ENCODE results near the gene PDXDC1. TPM values are rescaled to one million over a fixed set of nuclear protein-coding genes. Genes with fewer than 3 reads are reported as not detected.

PDXDC1 gene
- total and polyA plus RNA-seq, 2 donors (not counting 1 experiment from before 2014, with no cell fraction given), result 48.1 to 103 TPM

DNA sequence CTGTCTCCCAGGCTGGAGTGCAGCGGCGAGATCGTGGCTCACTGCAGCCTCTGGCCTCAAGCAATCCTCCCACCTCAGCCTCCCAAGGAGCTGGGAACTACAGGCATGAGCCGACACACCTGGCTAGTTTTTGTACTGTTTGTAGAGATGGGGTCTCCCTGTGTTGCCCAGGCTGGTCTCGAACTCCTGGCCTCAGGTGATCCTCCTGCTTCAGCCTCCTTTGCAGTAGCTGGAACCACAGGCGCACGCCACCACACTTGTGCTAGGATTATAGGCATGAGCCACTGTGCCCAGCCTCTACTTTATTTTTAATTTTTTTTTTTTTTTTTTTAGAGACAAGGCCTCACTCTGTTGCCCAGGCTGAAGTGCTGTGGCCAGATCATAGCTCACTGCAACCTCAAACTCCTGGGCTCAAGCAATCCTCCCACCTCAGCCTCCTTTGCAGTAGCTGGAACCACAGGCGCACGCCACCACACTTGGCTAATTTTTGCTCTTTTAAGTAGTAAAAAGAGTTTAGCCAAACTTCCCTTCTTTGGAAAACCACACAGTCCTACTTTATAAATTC lies 76.6 kb downstream of the PDXDC1 start:
- Histone ChIP-seq H3K27me3 (replicated peaks in 1 of 4; ENCODE audit: control extremely low read depth in 1 of 4, control insufficient read depth in 3 of 4, insufficient read depth in 4 of 4, low read length in 3 of 4) (no peaks in the 10 kb centered on the region), H2AFZ (ENCODE audit: insufficient read depth, low read depth, low read length, poor library complexity, severe bottlenecking) (no peak overlapping the region), H3K9ac (ENCODE audit: low read length) (no peak overlapping the region), H3K4me1 (ENCODE audit: control insufficient read depth in 2 of 2, insufficient read depth in 2 of 2, low read length in 2 of 2) (peaks cover 13 to 18% of the 10 kb centered on the region in 2 donors), H3K27ac (ENCODE audit: low read length in 2 of 2) (no peak overlapping the region), H3K4me3 (ENCODE audit: control extremely low read depth in 1 of 5, extremely low read depth in 1 of 5, insufficient read depth in 1 of 5, low read depth in 2 of 5, low read length in 4 of 5) (no peak overlapping the region), H3K79me2 (ENCODE audit: control insufficient read depth, insufficient read depth, low read length) (peaks cover 47% of the 10 kb centered on the region), H4K20me1 (ENCODE audit: control insufficient read depth, insufficient read depth, low read length, poor library complexity, severe bottlenecking) (no peaks in the 10 kb centered on the region), H3K4me2 (replicated peaks; ENCODE audit: low read depth, low read length, poor library complexity, severe bottlenecking) (no peak overlapping the region), H3K36me3 (replicated peaks in 1 of 2; ENCODE audit: control extremely low read depth in 1 of 2, control insufficient read depth in 1 of 2, extremely low read depth in 1 of 2, insufficient read depth in 2 of 2, low read length in 1 of 2) (no peaks in the 10 kb centered on the region), H3K9me3 (ENCODE audit: control extremely low read depth in 1 of 3, control insufficient read depth in 2 of 3, insufficient read depth in 1 of 3, low read length in 2 of 3) (no peaks in the 10 kb centered on the region)
- Mint-ChIP-seq H3K27me3 (no peaks in the 10 kb centered on the region), H3K9me3 (ENCODE audit: insufficient read depth) (no peaks in the 10 kb centered on the region), H3K4me1 (peaks cover 19% of the 10 kb centered on the region), H3K27ac (no peak overlapping the region), H3K4me3 (no peak overlapping the region)
- POLR2A ChIA-PET, result no interaction called here
- CTCF ChIA-PET, result no interaction called here
- ATAC-seq (ENCODE audit: low read depth), result no peak
- DNase-seq, result no peak
- WGBS (ENCODE audit: insufficient coverage), result 96% methylated on average over 4 of the region's 9 CpGs
- TF ChIP-seq, protein P1, sequence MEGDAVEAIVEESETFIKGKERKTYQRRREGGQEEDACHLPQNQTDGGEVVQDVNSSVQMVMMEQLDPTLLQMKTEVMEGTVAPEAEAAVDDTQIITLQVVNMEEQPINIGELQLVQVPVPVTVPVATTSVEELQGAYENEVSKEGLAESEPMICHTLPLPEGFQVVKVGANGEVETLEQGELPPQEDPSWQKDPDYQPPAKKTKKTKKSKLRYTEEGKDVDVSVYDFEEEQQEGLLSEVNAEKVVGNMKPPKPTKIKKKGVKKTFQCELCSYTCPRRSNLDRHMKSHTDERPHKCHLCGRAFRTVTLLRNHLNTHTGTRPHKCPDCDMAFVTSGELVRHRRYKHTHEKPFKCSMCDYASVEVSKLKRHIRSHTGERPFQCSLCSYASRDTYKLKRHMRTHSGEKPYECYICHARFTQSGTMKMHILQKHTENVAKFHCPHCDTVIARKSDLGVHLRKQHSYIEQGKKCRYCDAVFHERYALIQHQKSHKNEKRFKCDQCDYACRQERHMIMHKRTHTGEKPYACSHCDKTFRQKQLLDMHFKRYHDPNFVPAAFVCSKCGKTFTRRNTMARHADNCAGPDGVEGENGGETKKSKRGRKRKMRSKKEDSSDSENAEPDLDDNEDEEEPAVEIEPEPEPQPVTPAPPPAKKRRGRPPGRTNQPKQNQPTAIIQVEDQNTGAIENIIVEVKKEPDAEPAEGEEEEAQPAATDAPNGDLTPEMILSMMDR (IDR thresholded peaks at IDR 0.05), result no peak
- no peak for TF ChIP-seq EZH2 (IDR thresholded peaks at IDR 0.05; ENCODE audit: borderline replicate concordance, insufficient read depth, low read depth, low read length, poor library complexity, severe bottlenecking)
- intact Hi-C loops (cut with micrococcal nuclease), result no loop called here

DNA sequence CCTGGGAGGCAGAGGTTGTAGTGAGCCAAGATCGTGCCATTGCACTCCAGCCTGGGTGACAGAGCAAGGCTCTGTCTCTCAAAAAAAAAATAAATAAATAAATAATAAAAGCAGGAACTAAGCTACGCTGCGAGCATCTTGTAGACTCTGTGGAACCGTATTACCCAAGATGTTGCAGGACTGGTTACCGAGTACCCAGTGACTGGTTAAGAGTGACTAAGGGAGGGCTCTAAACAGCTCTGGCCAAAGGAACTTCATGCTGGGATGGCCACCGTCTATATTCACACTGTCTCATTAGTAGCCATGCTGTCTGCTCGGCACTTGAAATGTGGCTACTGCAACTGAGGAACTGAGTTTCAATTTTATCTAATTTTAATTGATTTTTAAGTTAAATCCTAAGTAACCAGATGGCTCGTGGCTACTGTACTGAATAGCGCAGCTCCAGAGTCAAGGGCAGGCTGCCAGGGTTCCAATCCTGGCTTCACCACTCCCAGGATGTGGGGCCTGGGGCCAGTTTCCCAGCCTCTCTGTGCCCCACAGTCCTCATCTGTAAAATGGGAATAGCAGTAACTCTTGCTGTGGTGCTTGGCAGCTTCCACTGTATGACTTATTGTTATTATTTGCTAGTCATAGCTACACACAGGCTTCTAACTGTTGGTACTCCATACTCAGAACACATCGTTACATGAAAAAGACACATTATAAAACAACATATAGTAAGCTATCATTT lies 78.1 kb downstream of the PDXDC1 start:
- WGBS (ENCODE audit: insufficient coverage), result 89% methylated on average over 6 of the region's 10 CpGs
- H3K4me2 ChIP-seq (replicated peaks; ENCODE audit: low read depth, low read length, poor library complexity, severe bottlenecking), result no peak overlapping the region
- H3K9ac ChIP-seq (ENCODE audit: low read length), result no peak overlapping the region
- ATAC-seq (ENCODE audit: low read depth) (no peak), DNase-seq (no peak)
- ChIA-PET POLR2A (no interaction called here), CTCF (interaction anchor here (0.6 kb wide), 1 partner anchor 22 kb away, joined by 3 read pairs; no protein-coding TSS in a partner anchor)
- no peak overlapping the region for H3K4me3 Mint-ChIP-seq
- H3K9me3 ChIP-seq (ENCODE audit: control extremely low read depth in 1 of 3, control insufficient read depth in 2 of 3, insufficient read depth in 1 of 3, low read length in 2 of 3), result no peaks in the 10 kb centered on the region
- H3K27ac Mint-ChIP-seq, result no peak overlapping the region
- peaks cover 13 to 20% of the 10 kb centered on the region in 2 donors for H3K4me1 ChIP-seq (ENCODE audit: control insufficient read depth in 2 of 2, insufficient read depth in 2 of 2, low read length in 2 of 2)
- no peak for TF ChIP-seq EZH2 (IDR thresholded peaks at IDR 0.05; ENCODE audit: borderline replicate concordance, insufficient read depth, low read depth, low read length, poor library complexity, severe bottlenecking)
- TF ChIP-seq, protein P1 (IDR thresholded peaks at IDR 0.05), result no peak
- peaks cover 37% of the 10 kb centered on the region for H3K79me2 ChIP-seq (ENCODE audit: control insufficient read depth, insufficient read depth, low read length)
- no peak overlapping the region for H2AFZ ChIP-seq (ENCODE audit: insufficient read depth, low read depth, low read length, poor library complexity, severe bottlenecking)
- intact Hi-C loops (cut with micrococcal nuclease), result no loop called here
- no peaks in the 10 kb centered on the region for H3K9me3 Mint-ChIP-seq (ENCODE audit: insufficient read depth)
- no peaks in the 10 kb centered on the region for H3K27me3 Mint-ChIP-seq
- H3K27me3 ChIP-seq (replicated peaks in 1 of 4; ENCODE audit: control extremely low read depth in 1 of 4, control insufficient read depth in 3 of 4, insufficient read depth in 4 of 4, low read length in 3 of 4), result no peaks in the 10 kb centered on the region
- H3K36me3 ChIP-seq (replicated peaks in 1 of 2; ENCODE audit: control extremely low read depth in 1 of 2, control insufficient read depth in 1 of 2, extremely low read depth in 1 of 2, insufficient read depth in 2 of 2, low read length in 1 of 2), result no peaks in the 10 kb centered on the region
- no peak overlapping the region for H3K4me3 ChIP-seq (ENCODE audit: control extremely low read depth in 1 of 5, extremely low read depth in 1 of 5, insufficient read depth in 1 of 5, low read depth in 2 of 5, low read length in 4 of 5)
- peaks cover 19% of the 10 kb centered on the region for H3K4me1 Mint-ChIP-seq
- H3K27ac ChIP-seq (ENCODE audit: low read length in 2 of 2), result no peak overlapping the region
- H4K20me1 ChIP-seq (ENCODE audit: control insufficient read depth, insufficient read depth, low read length, poor library complexity, severe bottlenecking), result no peaks in the 10 kb centered on the region

All from B cell (primary cell).